Astrocyte (in vitro differentiated cells and primary cell): ENCODE measurements around the gene MTCH1.

Experiments
- EZH2 ChIP-seq: IDR thresholded peaks from 2 replicates; pipeline ENCODE4 v1.6.1; 2012; ENCODE audit warnings: mild to moderate bottlenecking, low read length, inconsistent platforms; ENCODE audit not compliant: insufficient read depth
- TF ChIP-seq, protein P1 (sequence below): IDR thresholded peaks from 2 replicates; pipeline ENCODE4 v1.5.1; 2011; ENCODE audit warnings: low read depth, mild to moderate bottlenecking, inconsistent platforms, low read length, moderate library complexity; ENCODE audit not compliant: insufficient read depth

DNA sequence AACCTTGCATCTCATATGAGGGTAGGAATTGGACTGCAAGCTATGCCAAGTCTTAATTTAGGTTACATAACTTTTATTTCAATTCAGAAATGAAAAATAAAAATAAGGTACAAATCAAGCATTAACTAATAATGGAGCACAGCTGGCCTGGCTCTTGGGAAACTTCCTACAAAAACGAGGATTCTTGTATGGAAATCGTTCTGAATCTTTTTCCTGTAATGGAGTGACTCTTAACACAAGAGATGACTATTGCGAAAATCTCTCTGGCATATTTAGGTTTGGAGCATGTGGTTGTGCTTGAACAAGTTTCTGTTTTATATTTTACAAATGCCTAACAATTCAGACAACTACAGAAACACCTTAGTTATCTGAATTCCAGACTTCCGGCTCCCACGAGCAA is 65.5 kb downstream of the MTCH1 start:
- TF ChIP-seq, protein P1, sequence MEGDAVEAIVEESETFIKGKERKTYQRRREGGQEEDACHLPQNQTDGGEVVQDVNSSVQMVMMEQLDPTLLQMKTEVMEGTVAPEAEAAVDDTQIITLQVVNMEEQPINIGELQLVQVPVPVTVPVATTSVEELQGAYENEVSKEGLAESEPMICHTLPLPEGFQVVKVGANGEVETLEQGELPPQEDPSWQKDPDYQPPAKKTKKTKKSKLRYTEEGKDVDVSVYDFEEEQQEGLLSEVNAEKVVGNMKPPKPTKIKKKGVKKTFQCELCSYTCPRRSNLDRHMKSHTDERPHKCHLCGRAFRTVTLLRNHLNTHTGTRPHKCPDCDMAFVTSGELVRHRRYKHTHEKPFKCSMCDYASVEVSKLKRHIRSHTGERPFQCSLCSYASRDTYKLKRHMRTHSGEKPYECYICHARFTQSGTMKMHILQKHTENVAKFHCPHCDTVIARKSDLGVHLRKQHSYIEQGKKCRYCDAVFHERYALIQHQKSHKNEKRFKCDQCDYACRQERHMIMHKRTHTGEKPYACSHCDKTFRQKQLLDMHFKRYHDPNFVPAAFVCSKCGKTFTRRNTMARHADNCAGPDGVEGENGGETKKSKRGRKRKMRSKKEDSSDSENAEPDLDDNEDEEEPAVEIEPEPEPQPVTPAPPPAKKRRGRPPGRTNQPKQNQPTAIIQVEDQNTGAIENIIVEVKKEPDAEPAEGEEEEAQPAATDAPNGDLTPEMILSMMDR = no peak
- TF ChIP-seq EZH2 = no peak
